HG03460 (cell line): ENCODE measurements around the gene E4F1.
"Not testable (repeated sequence)": the region's sequence is repeated elsewhere in the genome, so short reads cannot be mapped to it uniquely, and the experiment has no call there.

ENCODE experiments used
- ATAC-seq: cut with Tn5 transposase; IDR thresholded peaks from one replicate; pipeline ENCODE4 v1.9.1; 2021; ENCODE audit not compliant: unreplicated experiment

The E4F1 gene

GRCh38 chr16:2229632-2230250 is 6.3 kb downstream of the E4F1 start:
- no peak for ATAC-seq

GRCh38 chr16:2230376-2230775 is 7.0 kb downstream of the E4F1 start:
- no peak for ATAC-seq

- no peak for ATAC-seq
These were observed 7.9 kb downstream of the E4F1 start for GRCh38 chr16:2231016-2231931.

GRCh38 chr16:2232094-2232990 is 9.0 kb downstream of the E4F1 start:
- no peak for ATAC-seq

- ATAC-seq: no peak
These were observed 9.8 kb downstream of the E4F1 start for GRCh38 chr16:2233046-2233775.

- no peak for ATAC-seq
These were observed 10.8 kb downstream of the E4F1 start for GRCh38 chr16:2233872-2234812.

- ATAC-seq: no peak
These were observed 11.4 kb downstream of the E4F1 start for GRCh38 chr16:2234813-2235170.

GRCh38 chr16:2235234-2235651 is 11.9 kb downstream of the E4F1 start:
- ATAC-seq: no peak

- ATAC-seq: no peak
These were observed 12.4 kb downstream of the E4F1 start for GRCh38 chr16:2235695-2236336.

- no peak for ATAC-seq
These were observed 13.1 kb downstream of the E4F1 start, which contains the start of gene DNASE1L2 for GRCh38 chr16:2236337-2237101. DNASE1L2 (plus strand) TSS chr16:2236444; CDS start chr16:2236817, 373 bp downstream.

- no peak for ATAC-seq
These were observed 13.7 kb downstream of the E4F1 start for GRCh38 chr16:2237102-2237482.

- ATAC-seq: no peak
These were observed 14.2 kb downstream of the E4F1 start for GRCh38 chr16:2237493-2238149.

GRCh38 chr16:2238150-2238837 is 14.9 kb downstream of the E4F1 start:
- no peak for ATAC-seq

GRCh38 chr16:2238838-2239675 is 15.7 kb downstream of the E4F1 start:
- no peak for ATAC-seq

GRCh38 chr16:2240331-2240730 is 16.9 kb downstream of the E4F1 start:
- ATAC-seq: not testable (repeated sequence)

- ATAC-seq: no peak
These were observed 19.2 kb downstream of the E4F1 start for GRCh38 chr16:2242598-2242997.
